Endothelial cell of umbilical vein (primary cell): Measurements from ENCODE around the gene VAPB. TPM values are rescaled to one million over a fixed set of nuclear protein-coding genes. Genes with fewer than 3 reads are reported as not detected.
"Not testable (repeated sequence)": the region's sequence is repeated elsewhere in the genome, so short reads cannot be mapped to it uniquely, and the experiment has no call there.

Experiments
- BruUV-seq: library from RNA; stranded (reverse); fragments of 400-500 nt; replicated peaks from 2 replicates; lab custom pipeline; 2021; lab: Mats Ljungman, UMichigan
- CTCF ChIA-PET: fragments of 300-600, 350-600 bp; sonication (Branson Sonifier 250); formaldehyde crosslinking; loops from one replicate; lab custom pipeline; 2021; ENCODE audit warnings: antibody characterized with exemption, inconsistent platforms; lab: Charles Lee
- POLR2A ChIA-PET: fragments of 300-600, 350-600 bp; sonication (Branson Sonifier 250); formaldehyde crosslinking; loops from one replicate; lab custom pipeline; 2021; ENCODE audit warnings: antibody characterized with exemption, inconsistent platforms; lab: Charles Lee
- DNase-seq: peaks from one replicate; pipeline ENCODE4 v3.0.0-alpha.2; 2011; ENCODE audit warnings: low read depth, low spot score
- FAIRE-seq: peaks from 2 replicates; lab custom pipeline; 2011; peaks lifted over from hg19 to GRCh38; lab: Jason Lieb, UNC
- H2AFZ ChIP-seq: 2 replicates; pipeline ENCODE4 v1.6.0; 2012; ENCODE audit warnings: low read depth, low read length, control low read depth, inconsistent platforms
- H3K27ac ChIP-seq: 2 replicates; pipeline ENCODE4 v1.5.1; 2011; ENCODE audit warnings: low read depth, mild to moderate bottlenecking, control low read depth, low read length, moderate library complexity; ENCODE audit not compliant: insufficient read depth
- H3K27me3 ChIP-seq, 2 experiments: 2 replicates each; pipeline versions ENCODE4 v1.6.0 to v1.6.1; 2011; ENCODE audit warnings: low read length in 2 of 2, mixed read lengths in 1 of 2; ENCODE audit not compliant: control insufficient read depth in 2 of 2, insufficient read depth in 2 of 2
- H3K36me3 ChIP-seq, 2 experiments: 2 replicates in 1 of 2; 3 replicates in 1 of 2; pipeline ENCODE4 v1.5.1; 2011; ENCODE audit warnings: low read length in 2 of 2, mild to moderate bottlenecking in 1 of 2, moderate library complexity in 1 of 2; ENCODE audit not compliant: control insufficient read depth in 2 of 2, insufficient read depth in 2 of 2; ENCODE audit errors: extremely low read depth in 1 of 2
- H3K4me1 ChIP-seq: 3 replicates; pipeline ENCODE4 v1.5.1; 2011; ENCODE audit warnings: mild to moderate bottlenecking, low read length; ENCODE audit not compliant: control insufficient read depth, insufficient read depth; ENCODE audit errors: extremely low read depth
- H3K4me2 ChIP-seq: 2 replicates; pipeline ENCODE4 v1.6.1; 2011; ENCODE audit warnings: low read length, control low read depth, mixed read lengths; ENCODE audit not compliant: insufficient read depth
- H3K4me3 ChIP-seq, 3 experiments: fragments of 200-600 bp in 1 of 3; sonication (generic), shearing (Covaris generic) in 1 of 3; replicated peaks in 1 of 3; 2 replicates each; pipeline ENCODE4 v1.5.1; 2011 to 2016; ENCODE audit warnings: control low read depth in 3 of 3, low read length in 3 of 3, mild to moderate bottlenecking in 2 of 3, inconsistent platforms in 1 of 3, low read depth in 1 of 3, moderate library complexity in 1 of 3; ENCODE audit not compliant: insufficient read depth in 1 of 3
- H3K79me2 ChIP-seq: 2 replicates; pipeline ENCODE4 v1.6.0; 2012; ENCODE audit warnings: low read length, inconsistent platforms; ENCODE audit not compliant: control insufficient read depth, insufficient read depth
- H3K9ac ChIP-seq: replicated peaks from 2 replicates; pipeline ENCODE3; 2011; ENCODE audit warnings: low read length, control low read depth; ENCODE audit not compliant: insufficient read depth; ENCODE audit errors: extremely low read depth
- H3K9me1 ChIP-seq: replicated peaks from 3 replicates; pipeline ENCODE4 v1.6.0; 2011; ENCODE audit warnings: mild to moderate bottlenecking, low read length; ENCODE audit not compliant: control insufficient read depth, insufficient read depth; ENCODE audit errors: extremely low read depth
- H3K9me3 ChIP-seq: replicated peaks from 2 replicates; pipeline ENCODE4 v1.5.1; 2012; ENCODE audit warnings: low read length, inconsistent platforms; ENCODE audit not compliant: control insufficient read depth, insufficient read depth
- H4K20me1 ChIP-seq: replicated peaks from 2 replicates; pipeline ENCODE3; 2011; ENCODE audit warnings: mild to moderate bottlenecking, low read length; ENCODE audit not compliant: control insufficient read depth, insufficient read depth; ENCODE audit errors: extremely low read depth
- JUN ChIP-seq: IDR thresholded peaks from 2 replicates; pipeline ENCODE4 v1.6.1; 2011; ENCODE audit warnings: borderline replicate concordance, low read depth; ENCODE audit not compliant: insufficient read length, insufficient read depth
- dilution Hi-C: fragments of 300-500 bp; cut with MboI; formaldehyde crosslinking; loops from one replicate; pipeline ENCODE4 v1.15.0; 2019; ENCODE audit warnings: low sequenced_read_pairs; ENCODE audit not compliant: extremely low pct_ligation_motif_present
- intact Hi-C: fragments of 100-400 bp; cut with micrococcal nuclease; formaldehyde crosslinking; loops from one replicate; pipeline ENCODE4 v1.10.0; 2022
- polyA plus RNA-seq, 4 experiments: library from polyadenylated mRNA; depleted of rRNA in 3 of 4; stranded (reverse) in 3 of 4; unstranded in 1 of 4; fragments of >200 nt; gene quantifications; 2 replicates each; pipeline versions ENCODE4 v1.2.1 to v1.2.3, GENCODE V29; 2011 to 2012; ENCODE audit warnings: missing spikeins in 1 of 4
- total RNA-seq: library from RNA; stranded (reverse); gene quantifications from 2 replicates; pipeline ENCODE4 v1.2.3, GENCODE V29; 2021

The VAPB gene
- total and polyA plus RNA-seq, 2 donors (not counting 3 experiments of a cell fraction or from before 2014, with no cell fraction given) = 17.9 to 48.9 TPM

GRCh38 chr20:58408603-58409246 is 19.7 kb downstream of the VAPB start:
- H3K27me3 ChIP-seq = no peaks in the 10 kb centered on the region
- H3K4me1 ChIP-seq = peaks cover 32% of the 10 kb centered on the region
- no peak for TF ChIP-seq JUN
- H3K9me1 ChIP-seq = no peaks in the 10 kb centered on the region
- H3K27ac ChIP-seq = no peak overlapping the region
- ChIA-PET CTCF (interaction anchor here (0.9 to 1.4 kb wide), 5 partner anchors 10 to 162 kb away, joined by 3 to 6 read pairs (median 3); partner anchors contain the start of gene VAPB), POLR2A (interaction anchor here (0.6 to 0.9 kb wide), 2 partner anchors 20 to 244 kb away, joined by 3 to 5 read pairs; partner anchors contain the start of gene VAPB)
- H3K9ac ChIP-seq = no peak overlapping the region
- FAIRE-seq (no peak), DNase-seq (peak; percentile 14)
- peaks cover 86% of the 10 kb centered on the region for H3K79me2 ChIP-seq
- intact Hi-C loops = loop anchor here (10.0 kb wide), 1 partner anchor 1014 kb away; the partner anchor contains the start of gene RBM38
- H3K36me3 ChIP-seq = no peaks in the 10 kb centered on the region
- dilution Hi-C loops = no loop called here
- no TSS peak for BruUV-seq
- H3K9me3 ChIP-seq = no peaks in the 10 kb centered on the region
- H3K4me2 ChIP-seq = peak overlapping the region; percentile 67
- H2AFZ ChIP-seq = no peak overlapping the region
- H3K4me3 ChIP-seq = no peak overlapping the region
- H4K20me1 ChIP-seq = peaks cover 5% of the 10 kb centered on the region

- not testable (repeated sequence) for BruUV-seq
Observed at GRCh38 chr20:58414216-58414615, 25.2 kb downstream of the VAPB start.

GRCh38 chr20:58414786-58415185 is 25.8 kb downstream of the VAPB start:
- H3K27ac ChIP-seq, BruUV-seq, H3K9me3 ChIP-seq, H3K9me1 ChIP-seq, H3K9ac ChIP-seq, H4K20me1 ChIP-seq, H3K4me3 ChIP-seq, H3K36me3 ChIP-seq, intact Hi-C loops, H3K4me2 ChIP-seq, POLR2A ChIA-PET, dilution Hi-C loops, H3K27me3 ChIP-seq, H2AFZ ChIP-seq, DNase-seq, H3K4me1 ChIP-seq, FAIRE-seq, CTCF ChIA-PET: not testable (repeated sequence)
- H3K79me2 ChIP-seq = peaks cover 74% of the 10 kb centered on the region

More at GRCh38 chr20:58414216-58414615, 25.2 kb downstream of the VAPB start:
- H2AFZ ChIP-seq, DNase-seq, H3K4me3 ChIP-seq, CTCF ChIA-PET, FAIRE-seq, H3K36me3 ChIP-seq, H3K27me3 ChIP-seq, H3K4me2 ChIP-seq, H3K9me1 ChIP-seq, POLR2A ChIA-PET, intact Hi-C loops, H3K9ac ChIP-seq, H4K20me1 ChIP-seq, H3K4me1 ChIP-seq, dilution Hi-C loops, H3K9me3 ChIP-seq, H3K27ac ChIP-seq: not testable (repeated sequence)
- H3K79me2 ChIP-seq = peaks cover 77% of the 10 kb centered on the region
